HepG2 (cell line): ENCODE measurements around the gene FAM184B. TPM values are rescaled to one million over a fixed set of nuclear protein-coding genes. Genes with fewer than 3 reads are reported as not detected.

ENCODE experiments used
- ATAC-seq: fragments of 200-7000 bp; cut with Tn5 transposase; 3 replicates; pipeline ENCODE4 v1.9.1; 2020; ENCODE audit warnings: mild to moderate bottlenecking, moderate library complexity
- BruUV-seq: library from RNA; stranded (reverse); fragments of 400-500 nt; replicated peaks from 2 replicates; lab custom pipeline; 2021; lab: Mats Ljungman, UMichigan
- CTCF ChIA-PET: fragments of 300-600 bp; formaldehyde crosslinking; extraction: SDS; loops from one replicate; lab custom pipeline; 2021; ENCODE audit warnings: low total read pairs, inconsistent platforms, low intra/inter-chr PET ratio; lab: Yijun Ruan, JAX
- POLR2A ChIA-PET: fragments of 350-600 bp; sonication (Branson Sonifier 250); formaldehyde crosslinking; loops from one replicate; lab custom pipeline; 2020; ENCODE audit warnings: antibody characterized with exemption, inconsistent platforms; lab: Yijun Ruan, JAX
- DNase-seq: peaks from one replicate; pipeline ENCODE4 v3.0.0-alpha.2; 2015; ENCODE audit warnings: low spot score
- FAIRE-seq: peaks from 3 replicates; lab custom pipeline; 2011; peaks lifted over from hg19 to GRCh38; lab: Jason Lieb, UNC
- H2AFZ ChIP-seq: one replicate; pipeline ENCODE4 v1.6.1; 2011; ENCODE audit warnings: low read length, inconsistent platforms
- H3K27ac ChIP-seq: fragments of 300-600 bp; 3 replicates; pipeline ENCODE4 v1.8.0; 2011; ENCODE audit warnings: mixed run types, mild to moderate bottlenecking, mixed read lengths, low read length, inconsistent platforms; ENCODE audit not compliant: insufficient read depth; ENCODE audit errors: extremely low read length
- H3K27me3 ChIP-seq, 2 experiments: fragments of 200-600 bp in 1 of 2; 2 replicates in 1 of 2; 3 replicates in 1 of 2; pipeline versions ENCODE4 v1.6.0 to v1.8.0; 2011; ENCODE audit warnings: low read length in 2 of 2, mild to moderate bottlenecking in 2 of 2, moderate library complexity in 2 of 2, inconsistent platforms in 1 of 2; ENCODE audit not compliant: insufficient read depth in 2 of 2, control insufficient read depth in 1 of 2
- H3K36me3 ChIP-seq, 2 experiments: fragments of 200-600 bp in 1 of 2; replicated peaks in 1 of 2; 2 replicates in 1 of 2; 3 replicates in 1 of 2; pipeline versions ENCODE4 v1.5.1 to v1.8.0; 2011; ENCODE audit warnings: low read length in 2 of 2, inconsistent platforms in 1 of 2; ENCODE audit not compliant: insufficient read depth in 2 of 2, control insufficient read depth in 1 of 2
- H3K4me1 ChIP-seq: 2 replicates; pipeline ENCODE4 v1.5.1; 2012; ENCODE audit warnings: low read length, inconsistent platforms; ENCODE audit not compliant: insufficient read depth
- H3K4me2 ChIP-seq: 2 replicates; pipeline ENCODE4 v1.6.0; 2011; ENCODE audit warnings: low read depth, low read length, inconsistent platforms
- H3K4me3 ChIP-seq, 3 experiments: fragments of 200-600 bp in 1 of 3; sonication (generic), shearing (Covaris generic) in 1 of 3; replicated peaks in 1 of 3; 2 replicates each; pipeline ENCODE4 v1.5.1; 2011 to 2016; ENCODE audit warnings: low read length in 3 of 3, inconsistent platforms in 2 of 3, low read depth in 2 of 3, mild to moderate bottlenecking in 2 of 3, control low read depth in 1 of 3, mixed read lengths in 1 of 3; ENCODE audit not compliant: insufficient read depth in 1 of 3
- H3K79me2 ChIP-seq: one replicate; pipeline ENCODE4 v1.6.1; 2011; ENCODE audit warnings: low read length, inconsistent platforms; ENCODE audit not compliant: insufficient read depth
- H3K9ac ChIP-seq: 2 replicates; pipeline ENCODE4 v1.6.0; 2011; ENCODE audit warnings: mild to moderate bottlenecking, low read depth, low read length, inconsistent platforms; ENCODE audit not compliant: insufficient read depth
- H3K9me3 ChIP-seq: 2 replicates; pipeline ENCODE4 v1.5.1; 2012; ENCODE audit warnings: mild to moderate bottlenecking, low read length
- H4K20me1 ChIP-seq: 2 replicates; pipeline ENCODE4 v1.6.0; 2011; ENCODE audit warnings: inconsistent platforms, mild to moderate bottlenecking, low read length, moderate library complexity; ENCODE audit not compliant: insufficient read depth
- HNRNPH1 ChIP-seq: fragments of 200-400 bp; formaldehyde crosslinking; optimal IDR thresholded peaks from 2 replicates; pipeline ENCODE3; 2017; ENCODE audit warnings: mild to moderate bottlenecking, low read depth, low read length
- KMT2B ChIP-seq: IDR thresholded peaks from 2 replicates; pipeline ENCODE4 v1.6.1; 2016; ENCODE audit warnings: missing genetic modification reagents, missing compliant biosample characterization
- MIER2 ChIP-seq: IDR thresholded peaks from 2 replicates; pipeline ENCODE4 v1.6.1; 2016; ENCODE audit warnings: missing biosample characterization, missing genetic modification reagents
- REST ChIP-seq, 2 experiments: IDR thresholded peaks; 2 replicates each; pipeline ENCODE4 v1.6.1; 2011 to 2012; ENCODE audit warnings: low read length in 2 of 2, borderline replicate concordance in 1 of 2, low read depth in 1 of 2, mild to moderate bottlenecking in 1 of 2, moderate library complexity in 1 of 2
- SAFB2 ChIP-seq: sonication (generic); formaldehyde crosslinking; IDR thresholded peaks from 2 replicates; pipeline ENCODE4 v1.5.1; 2020; ENCODE audit warnings: missing genetic modification reagents, low read depth, mild to moderate bottlenecking, borderline replicate concordance
- TEF ChIP-seq: sonication (generic); formaldehyde crosslinking; IDR thresholded peaks from 2 replicates; pipeline ENCODE4 v1.5.0; 2020; ENCODE audit warnings: missing genetic modification reagents
- ZNF333 ChIP-seq: sonication (generic); formaldehyde crosslinking; IDR thresholded peaks from 2 replicates; pipeline ENCODE4 v1.4.0; 2020; ENCODE audit warnings: mild to moderate bottlenecking, missing genetic modification reagents, borderline replicate concordance
- ZNF335 ChIP-seq: sonication (generic); formaldehyde crosslinking; IDR thresholded peaks from 2 replicates; pipeline ENCODE4 v1.4.0; 2020; ENCODE audit warnings: missing genetic modification reagents
- ZNF598 ChIP-seq: sonication (generic); formaldehyde crosslinking; IDR thresholded peaks from 2 replicates; pipeline ENCODE4 v1.5.1; 2020; ENCODE audit warnings: mild to moderate bottlenecking, missing genetic modification reagents, borderline replicate concordance
- WGBS: methylation state at CpG from one replicate; pipeline ENCODE4 v1.1.6; 2017; ENCODE audit warnings: low lambda C conversion rate; 5-methylcytosine and 5-hydroxymethylcytosine counted together
- in situ Hi-C: cut with HindIII; loops from 2 replicates; pipeline ENCODE4 v1.10.0; 2017; ENCODE audit warnings: low pct_unique_long_range_greater_than_20kb; ENCODE audit not compliant: extremely low pct_ligation_motif_present
- intact Hi-C: fragments of 100-400 bp; cut with micrococcal nuclease; formaldehyde crosslinking; loops from one replicate; pipeline ENCODE4 v1.10.0; 2022; ENCODE audit not compliant: unreplicated experiment
- polyA plus RNA-seq, 8 experiments: library from polyadenylated mRNA; depleted of rRNA in 3 of 8; stranded (reverse) in 7 of 8; unstranded in 1 of 8; fragments of >200 nt; fragmentation: Illumina TruSeq in 4 of 8; extraction: Trizol in 4 of 8; gene quantifications; 2 replicates each; pipeline versions ENCODE4 v1.2.1 to v1.2.3, GENCODE V29; 2011 to 2016; ENCODE audit warnings: low read depth in 4 of 8, missing spikeins in 1 of 8, mixed read lengths in 1 of 8; ENCODE audit not compliant: insufficient read depth in 1 of 8
- total RNA-seq, 5 experiments: library from RNA; depleted of rRNA; stranded (reverse); fragments of >200 nt; fragmentation: Illumina TruSeq; extraction: Trizol; gene quantifications; 2 replicates each; pipeline ENCODE4 v1.2.3, GENCODE V29; 2016; ENCODE audit warnings: low read depth in 1 of 5

FAM184B gene
- total and polyA plus RNA-seq, 2 of the 13 experiments (the other 11 are each of a cell fraction or from before 2014, with no cell fraction given): not detected

GRCh38 chr4:17770845-17771244 is 10.6 kb downstream of the FAM184B start:
- Histone ChIP-seq H4K20me1 (no peaks in the 10 kb centered on the region), H3K27ac (no peak overlapping the region), H3K79me2 (no peaks in the 10 kb centered on the region), H3K9me3 (no peaks in the 10 kb centered on the region), H3K27me3 (no peaks in the 10 kb centered on the region; a peak in 1 of 5 replicates), H3K9ac (no peak overlapping the region), H3K36me3 (no peaks in the 10 kb centered on the region), H2AFZ (no peak overlapping the region), H3K4me2 (no peak overlapping the region), H3K4me1 (peaks cover 12% of the 10 kb centered on the region; the same call in 1 of the 2 replicates), H3K4me3 (no peak overlapping the region)
- DNase-seq: no peak
- 10% methylated on average over 4 of the region's 4 CpGs for WGBS
- ChIA-PET CTCF (no interaction called here), POLR2A (no interaction called here)
- intact Hi-C loops: no loop called here
- in situ Hi-C loops: no loop called here
- ATAC-seq: no peak
- TF ChIP-seq MIER2 (CRISPR knock-in tag) (no peak), ZNF335 (no peak), SAFB2 (CRISPR knock-in tag) (no peak), REST (IDR thresholded peaks at IDR 0.05; ENCODE audit: borderline replicate concordance in 1 of 2, low read depth in 1 of 2, low read length in 2 of 2) (no peak), HNRNPH1 (no peak), KMT2B (CRISPR knock-in tag) (no peak), ZNF333 (CRISPR knock-in tag) (no peak), ZNF598 (no peak), TEF (CRISPR knock-in tag) (no peak)
- FAIRE-seq: no peak
- no TSS peak for BruUV-seq
